HG03342 (cell line): ENCODE measurements around the gene UROC1.

Source experiments
- ATAC-seq: cut with Tn5 transposase; IDR thresholded peaks from one replicate; pipeline ENCODE4 v1.9.1; 2021; ENCODE audit warnings: mild to moderate bottlenecking, moderate library complexity; ENCODE audit not compliant: unreplicated experiment

UROC1 gene

GRCh38 chr3:126497956-126498355 is 19.6 kb downstream of the UROC1 start:
- no peak for ATAC-seq

- ATAC-seq, result no peak
Observed at GRCh38 chr3:126496894-126497850, 20.4 kb downstream of the UROC1 start.

GRCh38 chr3:126495786-126496185 is 21.8 kb downstream of the UROC1 start:
- no peak for ATAC-seq

GRCh38 chr3:126494970-126495230 is 22.7 kb downstream of the UROC1 start:
- no peak for ATAC-seq

- no peak for ATAC-seq
Observed at GRCh38 chr3:126494204-126494969, 23.2 kb downstream of the UROC1 start.

GRCh38 chr3:126493739-126494138 is 23.8 kb downstream of the UROC1 start:
- ATAC-seq, result no peak

GRCh38 chr3:126493051-126493450 is 24.5 kb downstream of the UROC1 start:
- no peak for ATAC-seq

GRCh38 chr3:126491221-126492013 is 26.2 kb downstream of the UROC1 start:
- ATAC-seq, result no peak

GRCh38 chr3:126490619-126491018 is 27.0 kb downstream of the UROC1 start:
- ATAC-seq, result no peak

- no peak for ATAC-seq
Observed at GRCh38 chr3:126488886-126489569, 28.5 kb downstream of the UROC1 start.

GRCh38 chr3:126488185-126488584 is 29.4 kb downstream of the UROC1 start:
- no peak for ATAC-seq

GRCh38 chr3:126487151-126487771 is 30.3 kb downstream of the UROC1 start:
- no peak for ATAC-seq

- no peak for ATAC-seq
Observed at GRCh38 chr3:126486360-126486847, 31.2 kb downstream of the UROC1 start.

- ATAC-seq, result no peak
Observed at GRCh38 chr3:126485956-126486355, 31.6 kb downstream of the UROC1 start.

GRCh38 chr3:126485176-126485897 is 32.2 kb downstream of the UROC1 start:
- ATAC-seq, result no peak

- ATAC-seq, result no peak
Observed at GRCh38 chr3:126484662-126485061, 32.9 kb downstream of the UROC1 start.

GRCh38 chr3:126484148-126484547 is 33.4 kb downstream of the UROC1 start:
- no peak for ATAC-seq

GRCh38 chr3:126483321-126483761 is 34.2 kb downstream of the UROC1 start:
- no peak for ATAC-seq

- ATAC-seq, result no peak
Observed at GRCh38 chr3:126482503-126483255, 34.9 kb downstream of the UROC1 start.
